Forelimb muscle (tissue), 1 donor: ENCODE measurements around the gene COL6A3. TPM values are rescaled to one million over a fixed set of nuclear protein-coding genes. Genes with fewer than 3 reads are reported as not detected.

ENCODE experiments used
- DNase-seq: peaks from one replicate; pipeline ENCODE4 v3.0.0-alpha.2; 2013; ENCODE audit warnings: low read depth
- polyA plus RNA-seq: library from polyadenylated mRNA; unstranded; fragments of 120-200 nt; gene quantifications from one replicate; pipeline ENCODE4 v1.2.1, GENCODE V29; 2013; ENCODE audit not compliant: insufficient read length

COL6A3 gene
- polyA plus RNA-seq, 1 donor = 178 TPM

DNA sequence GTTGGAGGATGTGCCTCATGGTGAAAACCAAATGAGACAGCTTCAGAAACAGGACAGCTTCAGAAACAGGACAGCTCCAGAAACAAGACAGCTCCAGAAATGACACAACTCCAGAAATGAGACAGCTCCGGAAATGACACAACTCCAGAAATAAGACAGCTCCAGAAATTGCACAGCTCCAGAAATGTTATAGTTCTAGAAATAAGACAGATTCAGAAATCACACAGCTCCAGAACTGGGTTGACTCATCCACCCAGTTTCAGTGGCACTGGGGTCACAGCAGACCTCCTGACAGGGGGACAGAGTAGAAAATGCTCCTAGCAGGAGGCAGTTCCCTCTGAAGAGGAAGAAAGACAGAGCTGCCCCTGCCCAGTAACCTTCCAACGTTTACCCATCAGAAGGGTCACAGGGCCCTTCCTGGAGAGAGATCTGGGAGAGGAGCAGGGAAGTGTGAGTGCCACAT, 26.9 kb upstream of the COL6A3 start:
- no peak for DNase-seq

DNA sequence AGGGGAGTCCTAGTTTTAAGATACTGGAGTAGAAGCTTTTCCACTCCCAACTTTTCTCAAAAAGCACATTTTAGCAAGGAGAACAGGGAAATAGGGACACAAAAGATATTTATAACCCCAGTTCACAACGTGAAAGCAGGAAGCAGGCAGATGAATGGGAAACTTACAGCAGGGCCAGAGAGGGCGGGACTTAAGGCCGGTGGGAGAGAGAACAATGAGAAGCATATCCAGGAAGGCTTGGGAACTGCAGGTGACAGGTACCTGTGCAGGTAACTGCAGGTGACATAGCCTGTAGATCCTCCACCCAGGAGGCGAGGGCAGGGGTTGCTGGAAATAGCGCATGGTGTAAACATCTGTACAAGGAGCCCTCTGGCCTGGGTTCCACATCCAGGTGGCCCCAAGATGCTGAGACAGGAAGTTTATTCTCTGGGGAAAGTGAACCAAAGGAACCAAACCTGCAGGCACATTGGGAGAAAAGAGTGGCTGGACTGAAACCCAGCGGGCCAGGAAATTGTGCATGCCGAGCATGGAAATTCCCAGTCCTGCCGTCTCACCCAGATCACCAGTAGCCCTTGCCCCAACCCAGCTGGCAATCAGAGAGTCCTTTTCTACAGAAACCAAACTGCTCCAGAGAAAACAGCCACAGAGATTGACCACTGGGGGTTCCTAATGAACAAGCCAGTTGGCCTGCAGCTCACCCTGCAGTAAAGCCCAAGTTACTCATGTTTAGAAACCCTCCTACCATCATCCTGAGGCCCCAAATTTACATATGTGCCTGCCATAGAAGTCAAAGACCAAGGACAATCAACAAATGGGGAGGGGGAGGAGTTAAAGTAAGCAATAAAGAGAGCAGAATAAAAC, 24.3 kb upstream of the COL6A3 start:
- no peak for DNase-seq

DNA sequence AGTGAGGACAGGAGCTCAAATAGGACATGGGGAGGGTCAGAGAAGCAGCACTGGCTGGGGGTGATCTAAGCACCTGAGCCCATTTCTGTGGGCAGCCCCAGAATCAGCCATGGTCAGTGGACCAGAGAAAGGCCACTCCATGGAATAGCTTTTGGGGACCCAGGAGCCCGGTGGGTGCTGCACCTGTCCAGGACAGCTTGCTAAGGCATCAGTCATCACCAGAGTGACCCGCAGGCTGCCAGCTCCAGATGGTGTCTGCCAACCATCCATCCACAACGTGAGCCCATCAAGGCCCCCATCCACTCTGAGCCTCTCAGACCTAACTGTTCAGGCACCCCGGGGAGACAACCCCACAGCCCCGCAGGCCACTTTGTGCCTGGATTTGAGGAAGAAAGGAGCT, 23.6 kb upstream of the COL6A3 start:
- DNase-seq = no peak

DNA sequence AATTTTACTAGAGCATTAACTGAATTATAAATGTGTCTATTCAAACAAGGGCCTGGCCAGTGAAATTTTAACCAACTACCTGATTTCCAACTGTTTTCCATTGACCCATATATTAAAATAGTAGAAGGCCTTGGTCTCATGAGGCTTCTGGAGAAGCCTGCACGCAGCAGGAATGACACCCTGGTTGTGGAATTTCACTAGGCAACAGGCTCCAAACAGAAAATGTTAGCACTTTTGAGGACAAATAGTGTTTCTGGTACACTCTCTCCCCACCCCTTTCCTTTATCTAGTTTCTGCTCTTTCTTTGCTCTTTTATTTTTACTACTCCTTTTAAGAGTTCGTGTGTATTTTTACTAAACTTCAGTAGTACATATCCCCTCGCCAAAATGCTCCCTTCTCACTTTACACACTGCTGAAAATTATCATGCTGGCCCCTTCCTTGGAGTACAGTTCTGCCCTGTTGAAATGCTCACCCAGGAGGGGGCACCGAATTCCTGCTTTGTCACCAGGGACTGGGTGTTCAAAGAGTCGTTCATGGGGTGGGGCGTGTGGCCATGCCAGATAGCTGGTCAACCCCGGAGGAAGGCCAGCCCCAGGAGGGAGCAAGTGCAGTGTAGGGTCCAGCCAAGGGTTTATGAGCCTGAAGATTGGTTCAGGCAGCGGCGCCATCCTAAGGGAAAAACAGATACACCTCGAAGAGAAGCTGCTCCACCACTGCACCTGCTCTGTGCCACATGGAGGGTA, 22.1 kb upstream of the COL6A3 start:
- peak; percentile 94 for DNase-seq

DNA sequence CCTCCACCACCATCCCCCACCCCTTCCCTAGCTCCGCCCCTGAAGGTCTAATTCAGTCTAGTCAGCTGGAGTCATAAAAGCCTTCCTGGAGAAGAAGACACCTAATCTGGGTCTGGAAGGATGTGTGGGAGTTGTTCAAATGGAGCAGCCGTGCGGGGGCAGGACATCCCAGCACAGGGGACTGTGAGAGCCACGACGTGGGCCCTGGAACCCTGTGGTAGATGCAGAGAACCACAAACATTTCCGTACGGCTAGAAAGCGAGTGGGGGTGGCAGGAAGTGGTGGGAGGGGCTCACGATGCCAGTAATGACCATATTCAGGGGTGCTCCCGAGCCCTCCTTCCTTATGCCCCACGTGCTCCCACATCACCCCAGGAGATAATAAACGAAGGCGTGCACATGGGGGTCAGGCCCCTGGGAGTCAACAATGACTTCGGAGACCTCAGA, 20.9 kb upstream of the COL6A3 start:
- no peak for DNase-seq

DNA sequence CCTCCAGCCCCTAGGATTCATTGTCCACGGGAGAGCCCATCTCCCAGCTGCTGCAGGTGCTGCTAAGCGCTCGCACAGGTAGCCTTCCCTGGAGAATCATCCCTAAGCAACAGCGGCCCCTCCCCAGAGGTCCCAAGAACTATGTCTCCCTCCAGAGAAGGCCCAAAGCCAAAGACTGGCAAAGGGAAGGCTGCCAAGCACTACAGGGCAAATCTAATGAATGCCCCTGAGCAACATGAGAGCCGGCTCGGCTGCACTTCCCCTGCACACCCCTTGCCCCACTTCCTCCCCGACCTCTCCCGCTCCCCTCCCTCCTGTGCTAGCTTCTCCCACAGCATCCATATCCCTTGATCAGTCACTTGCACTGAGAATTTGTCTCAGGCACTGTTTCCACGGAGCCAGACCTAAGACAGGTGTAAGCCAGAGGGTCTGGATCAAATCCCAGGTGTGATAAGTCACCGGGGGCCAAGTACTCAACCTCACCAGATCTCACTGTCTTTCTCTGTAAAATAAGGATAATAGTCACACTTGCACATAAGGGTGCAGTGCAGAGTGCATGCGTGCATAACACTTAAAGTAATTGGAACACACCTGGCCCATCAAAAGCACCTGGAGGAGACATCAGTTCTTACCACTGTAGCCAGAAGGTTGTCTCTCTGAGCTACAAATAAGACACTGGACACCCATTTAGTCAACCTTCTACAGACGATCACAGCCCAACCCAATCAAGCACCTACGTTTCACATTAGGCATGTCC, 20.1 kb upstream of the COL6A3 start:
- no peak for DNase-seq

DNA sequence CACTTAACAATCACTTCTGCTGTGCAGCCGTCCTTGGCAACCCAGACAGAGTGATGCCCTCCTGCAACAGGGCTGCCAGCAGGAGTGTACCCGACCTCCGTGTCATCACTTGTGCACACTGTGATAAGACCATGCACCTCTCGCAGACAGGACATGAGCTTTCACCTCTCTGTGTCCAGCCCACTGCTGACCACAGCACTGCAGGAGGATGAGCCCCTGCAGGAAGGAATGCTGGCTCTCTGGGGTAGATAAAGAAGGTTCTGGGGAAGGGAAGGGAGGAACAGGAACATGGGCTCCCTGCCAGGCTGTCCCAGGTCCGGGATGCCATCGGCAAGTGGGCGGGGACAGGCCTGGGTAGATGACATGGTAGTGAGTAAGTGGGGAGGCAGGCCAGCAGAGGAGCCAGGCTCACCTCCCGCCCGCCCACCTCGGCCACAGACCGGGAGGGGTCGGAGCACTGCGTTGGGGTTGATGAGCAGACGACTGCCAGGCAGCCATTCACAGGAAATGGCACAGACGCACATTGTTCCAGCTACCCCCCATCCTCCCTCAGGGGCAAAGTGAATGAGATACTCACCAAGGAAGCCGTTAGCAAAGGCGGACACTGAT, 18.6 kb upstream of the COL6A3 start:
- no peak for DNase-seq

DNA sequence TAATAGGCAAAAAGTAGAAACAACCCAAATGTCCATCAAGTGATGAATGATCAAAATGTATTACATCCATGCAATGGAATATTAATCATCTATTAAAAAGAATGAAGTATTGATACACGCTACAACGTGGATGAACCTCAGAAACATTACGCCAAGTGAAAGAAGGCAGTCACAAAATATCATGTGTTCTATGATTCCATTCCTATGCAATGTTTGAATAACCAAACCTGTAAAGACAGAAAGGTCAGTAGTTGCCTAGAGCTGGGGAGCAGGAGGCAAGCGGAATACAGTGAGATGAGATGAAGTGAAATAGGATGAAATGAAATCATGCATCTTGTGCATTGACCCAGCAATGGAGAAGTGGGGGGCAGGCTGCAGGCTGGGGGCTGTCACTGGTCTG, 17.9 kb upstream of the COL6A3 start:
- no peak for DNase-seq

DNA sequence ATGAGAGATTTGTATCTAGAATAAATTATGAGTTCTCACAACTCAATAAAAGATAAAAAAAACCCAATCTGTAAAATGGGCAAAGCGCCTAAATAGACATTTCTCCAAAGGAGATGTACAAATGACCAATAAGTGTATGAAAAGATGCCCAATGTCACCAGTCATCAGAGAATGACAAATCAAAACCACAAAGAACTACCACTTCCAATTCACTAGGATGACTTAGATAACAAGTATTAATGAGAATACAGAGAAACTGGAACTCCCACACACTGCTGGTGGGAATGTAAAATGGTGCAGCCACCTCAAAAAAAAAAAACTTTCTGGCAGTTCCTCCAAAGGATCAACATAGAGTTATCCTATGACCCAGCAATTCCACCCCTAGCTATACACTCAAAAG, 17.4 kb upstream of the COL6A3 start:
- no peak for DNase-seq

DNA sequence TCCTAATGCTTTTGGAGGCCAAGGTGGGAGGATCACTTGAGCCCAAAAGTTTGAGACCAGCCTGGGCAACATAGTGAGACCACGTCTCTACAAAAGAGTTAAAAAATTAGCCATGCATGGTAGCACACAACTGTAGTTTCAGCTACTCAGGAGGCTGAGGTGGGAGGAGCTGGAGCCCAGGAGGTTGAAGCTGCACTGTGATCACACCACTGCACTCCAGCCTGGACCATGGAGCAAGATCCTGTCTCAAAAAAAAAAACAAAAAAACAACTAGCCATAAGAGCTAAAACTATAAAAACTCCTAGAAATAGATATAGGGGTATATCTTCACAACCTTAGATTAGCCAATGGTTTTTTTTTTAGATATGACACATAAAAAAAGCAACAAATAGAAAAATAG, 16.9 kb upstream of the COL6A3 start:
- DNase-seq = no peak

DNA sequence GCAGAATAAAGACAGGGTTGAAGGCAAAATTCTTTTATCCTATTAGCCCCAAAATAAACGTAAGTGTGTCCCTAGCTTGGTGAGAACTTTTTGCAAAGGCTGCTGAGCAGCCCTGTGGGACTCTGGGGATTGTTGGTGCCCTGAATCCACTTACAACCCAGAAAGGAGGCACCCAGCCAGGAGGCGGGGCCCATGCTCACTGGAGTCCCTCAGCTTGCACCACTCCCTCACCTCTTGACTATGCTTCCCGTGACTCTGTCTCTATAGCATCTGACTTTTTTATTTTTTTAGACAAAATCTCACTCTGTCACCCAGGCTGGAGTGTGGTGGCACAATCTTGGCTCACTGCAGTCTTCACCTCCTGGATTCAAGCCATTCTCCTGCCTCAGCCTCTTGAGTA, 15.8 kb upstream of the COL6A3 start:
- no peak for DNase-seq

DNA sequence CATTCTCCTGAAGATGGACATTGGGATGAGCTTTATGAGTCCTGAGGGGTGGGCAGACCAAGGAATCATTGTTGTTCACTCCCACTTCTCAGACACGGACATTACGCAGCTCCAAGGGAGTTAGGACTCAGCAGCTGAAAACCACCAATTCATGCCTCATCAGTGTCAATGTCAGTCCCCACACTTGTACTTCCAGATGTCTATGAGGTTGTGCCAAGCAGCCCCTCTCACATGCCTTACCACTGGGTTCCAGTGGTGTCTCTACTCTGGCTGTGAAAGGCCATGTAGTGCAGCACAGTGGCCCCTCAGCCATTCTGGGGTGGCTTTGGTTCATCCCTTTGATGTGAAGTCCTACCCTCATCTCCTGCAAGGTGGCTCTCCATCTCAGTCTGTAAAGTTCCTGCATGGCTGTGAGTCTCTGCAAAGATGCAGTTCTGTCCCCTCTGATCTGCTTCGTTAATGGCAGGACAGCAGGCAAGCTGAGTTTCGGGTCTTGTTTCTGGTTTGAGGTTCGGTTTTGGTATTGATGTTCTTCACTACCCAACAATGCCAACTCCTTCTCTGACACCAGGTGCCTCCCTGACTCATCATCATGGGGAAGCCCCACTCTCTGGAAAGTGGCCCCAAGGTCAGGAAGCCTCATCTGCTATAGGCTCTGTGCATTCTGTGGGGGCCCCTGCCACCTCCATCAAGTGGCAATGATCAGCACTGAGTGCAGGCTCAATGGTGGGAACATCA, 14.0 kb upstream of the COL6A3 start:
- no peak for DNase-seq

DNA sequence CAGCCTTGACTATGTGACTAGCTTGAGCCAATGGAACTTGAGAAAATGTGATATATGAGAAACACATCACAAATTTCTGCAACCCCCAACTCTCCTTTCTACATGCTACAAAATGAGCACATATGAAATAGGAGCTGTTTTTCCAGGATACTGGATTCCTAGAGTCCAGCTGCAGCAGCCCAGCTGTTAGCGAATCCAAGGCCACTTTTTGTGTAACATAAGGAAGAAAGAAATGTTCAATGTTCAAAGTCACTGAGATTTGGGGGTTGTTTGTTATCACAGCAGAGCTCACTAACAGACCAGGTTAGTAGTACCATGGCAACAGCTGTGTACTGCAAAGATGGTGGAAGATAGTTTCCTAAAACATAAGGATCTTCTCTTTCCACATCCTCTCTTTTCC, 12.6 kb upstream of the COL6A3 start:
- no peak for DNase-seq

DNA sequence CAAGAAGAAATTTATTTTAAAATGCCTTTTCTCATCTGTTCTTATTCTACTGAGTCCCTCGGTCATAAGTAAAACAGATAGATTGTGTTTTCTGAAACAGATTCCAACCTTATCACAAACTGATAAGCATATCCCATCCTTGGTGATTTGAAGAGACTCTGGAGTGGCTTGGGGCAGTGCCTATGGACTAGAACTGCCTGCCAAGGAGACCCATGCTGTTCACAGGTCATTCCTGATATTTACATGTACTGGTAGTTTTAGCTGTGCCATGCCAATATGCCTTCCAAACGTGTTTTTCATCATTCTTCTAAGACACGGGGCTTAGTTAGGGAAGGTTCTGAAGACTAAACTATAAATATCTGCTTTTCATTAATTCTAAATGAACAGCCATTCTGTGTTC, 11.4 kb upstream of the COL6A3 start:
- no peak for DNase-seq

DNA sequence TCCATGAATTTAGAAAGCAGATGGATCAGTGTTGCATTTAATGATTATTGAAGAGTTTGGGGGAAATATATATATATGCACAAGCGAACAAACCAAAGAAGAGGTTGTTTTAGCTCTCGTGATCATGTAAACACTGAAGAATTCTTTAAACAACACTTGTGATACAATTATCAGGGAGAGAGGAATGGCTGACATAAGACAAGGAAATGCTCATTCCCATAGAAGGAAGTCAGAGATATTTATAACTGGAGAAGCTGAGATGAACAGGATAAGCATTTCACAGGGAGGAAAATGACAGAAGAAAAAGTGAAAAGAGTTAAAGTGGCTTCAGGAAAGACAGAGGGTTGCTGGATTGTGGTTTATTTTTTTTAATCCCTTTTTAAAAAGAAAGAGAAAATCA, 10.6 kb upstream of the COL6A3 start:
- no peak for DNase-seq

DNA sequence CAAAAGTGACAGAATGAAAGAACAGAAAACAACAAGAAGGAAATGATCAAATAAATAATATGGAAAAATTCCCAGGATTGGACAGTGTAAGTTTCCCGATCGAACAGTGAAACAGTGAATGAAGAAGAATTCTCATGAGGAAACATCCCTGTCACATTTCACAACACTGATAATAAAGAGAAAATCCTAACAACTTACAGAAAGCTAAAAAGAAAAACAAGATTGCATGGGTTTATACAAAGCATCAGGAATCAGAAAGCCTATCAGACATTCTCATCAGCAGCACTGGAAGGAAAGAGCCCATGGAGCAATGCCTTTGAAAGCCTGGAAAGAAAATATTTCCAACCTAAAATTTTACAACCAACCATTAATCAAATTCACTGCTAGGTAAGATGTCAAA, 9.9 kb upstream of the COL6A3 start:
- no peak for DNase-seq

DNA sequence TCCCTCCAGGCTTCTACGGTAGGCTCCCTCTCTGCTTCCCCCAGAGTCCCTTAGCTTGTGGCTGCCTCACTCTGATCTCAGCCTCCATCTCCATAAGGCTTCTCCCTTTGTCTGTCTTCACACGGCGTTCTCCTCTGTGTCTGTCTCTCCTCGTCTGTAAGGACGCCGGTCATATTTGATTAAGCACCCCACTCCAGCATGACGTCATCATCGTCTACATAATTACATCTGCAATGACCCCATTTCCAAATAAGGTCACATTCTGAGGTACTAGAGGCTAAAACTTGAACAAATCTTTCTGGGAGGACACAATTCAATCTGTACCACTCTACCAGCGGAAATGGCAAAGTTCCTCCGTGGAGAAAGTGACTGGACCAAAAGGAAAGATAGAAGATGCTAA, 8.3 kb upstream of the COL6A3 start:
- no peak for DNase-seq

DNA sequence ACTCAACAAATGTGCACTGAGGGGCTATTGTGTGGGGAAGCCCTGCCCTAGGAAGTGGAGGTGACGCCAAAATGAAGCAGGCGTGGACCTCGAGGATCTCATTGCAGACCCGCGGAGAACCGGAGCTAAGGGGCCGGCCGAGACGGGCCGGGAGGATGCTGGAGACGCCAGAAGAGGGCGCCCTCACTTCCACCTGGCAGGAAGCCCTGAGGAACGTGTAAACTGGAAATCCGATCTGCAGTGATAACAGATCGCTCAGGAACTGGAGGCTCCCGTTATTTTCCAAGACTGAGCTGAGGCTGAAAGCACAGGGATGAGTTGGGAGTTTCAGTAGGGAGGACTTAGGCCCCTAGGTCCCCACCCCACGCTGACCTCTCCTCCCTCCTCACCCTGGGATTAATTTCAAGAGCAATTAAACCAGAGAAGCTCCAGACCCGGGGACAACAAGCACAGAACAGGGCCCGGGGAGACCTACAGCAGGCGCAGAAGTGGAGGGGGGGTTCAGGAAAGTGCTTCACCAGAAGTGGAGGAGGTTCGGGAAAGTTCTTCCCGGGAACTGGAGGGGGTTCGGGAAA, 7.7 kb upstream of the COL6A3 start:
- no peak for DNase-seq

DNA sequence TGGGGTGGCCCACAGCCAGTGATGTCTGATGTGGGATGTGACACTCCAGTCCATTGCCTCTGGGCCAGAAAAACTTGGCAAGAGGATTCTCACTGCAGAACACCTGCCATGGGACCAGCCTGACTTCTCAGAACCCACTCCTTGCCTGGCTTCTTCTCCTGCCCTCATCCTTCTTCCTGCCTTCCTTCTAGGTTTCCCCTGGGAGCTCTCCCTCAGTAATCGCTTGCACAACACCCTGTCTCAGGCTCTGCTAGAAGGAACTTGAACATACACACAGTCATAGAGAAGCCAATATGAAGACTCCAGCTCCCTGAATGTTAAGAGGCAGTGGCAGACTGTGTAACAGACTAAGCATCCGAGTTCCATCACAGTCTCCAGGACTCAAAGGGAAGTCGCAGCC, 4.3 kb upstream of the COL6A3 start:
- DNase-seq = no peak

DNA sequence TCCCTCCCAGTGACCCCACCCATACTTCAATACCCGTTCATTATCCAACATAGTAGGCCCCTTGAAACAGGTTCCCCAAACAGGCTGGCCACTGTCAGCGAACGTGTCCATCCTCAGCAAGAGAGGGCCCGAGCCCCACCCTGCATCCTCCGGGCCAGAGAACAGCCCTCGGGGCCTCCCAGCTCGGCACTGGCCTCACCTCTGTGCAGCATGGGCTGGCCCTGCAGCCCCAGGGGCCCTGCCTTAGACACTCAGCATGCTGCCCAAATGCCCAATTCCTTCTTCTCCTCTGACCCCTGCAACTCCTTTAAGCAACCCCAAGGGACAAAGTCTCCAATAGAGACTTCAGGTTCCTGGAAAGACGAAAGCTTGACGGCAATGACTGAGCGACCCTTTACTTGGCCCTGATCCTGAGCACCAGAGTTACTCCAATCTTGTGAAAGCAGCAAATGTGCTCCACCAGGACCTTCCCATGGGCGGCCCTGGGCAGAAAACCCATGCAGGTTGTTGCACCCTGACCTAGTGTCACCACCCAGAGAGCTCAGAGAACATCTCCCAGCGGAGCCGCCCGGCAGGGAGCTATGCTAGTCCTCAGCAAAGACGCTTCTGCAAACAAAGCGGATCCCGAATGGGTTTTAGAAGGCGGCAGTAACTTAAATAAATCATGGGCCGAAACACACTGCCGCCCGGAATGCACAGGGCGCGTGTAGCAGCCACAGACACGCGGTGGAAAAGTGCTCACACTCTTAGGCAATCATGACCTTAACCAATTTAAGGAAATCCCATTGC, 782 bp downstream of the COL6A3 start:
- DNase-seq = no peak
